ENCODE data around the gene RHBDD1.
A peak's percentile ranks its signal among the peaks of the same experiment; 100 is the strongest.

Gene RHBDD1

GRCh38 chr2:226965376-226965775, 129.5 kb downstream of the RHBDD1 start:
- no peaks in the 10 kb centered on the region for H3K9me2 ChIP-seq (replicated peaks; ENCODE audit: control insufficient read depth, low read length)
- TF ChIP-seq CTCF (IDR thresholded peaks at IDR 0.05; ENCODE audit: low read depth, low read length, poor library complexity, severe bottlenecking) = no peak
- no peak for TF ChIP-seq EZH2phosphoT487 (IDR thresholded peaks at IDR 0.05; ENCODE audit: borderline replicate concordance, low read length)
- no peaks in the 10 kb centered on the region for H3K79me2 ChIP-seq (ENCODE audit: control insufficient read depth, low read length)
- H3K27me3 ChIP-seq (ENCODE audit: control insufficient read depth, low read length) = no peaks in the 10 kb centered on the region
- no peaks in the 10 kb centered on the region for H4K20me1 ChIP-seq (ENCODE audit: control insufficient read depth, insufficient read depth, low read depth, low read length)
- H3K36me3 ChIP-seq (ENCODE audit: control insufficient read depth, low read length) = no peaks in the 10 kb centered on the region
- H3F3A ChIP-seq (ENCODE audit: control insufficient read depth, insufficient read depth) = no peaks in the 10 kb centered on the region
- H3K4me3 ChIP-seq (ENCODE audit: low read length) = no peak overlapping the region
- H3K27ac ChIP-seq (ENCODE audit: low read depth, low read length) = no peak overlapping the region
- no peak overlapping the region for H3K4me2 ChIP-seq (ENCODE audit: low read length)
- peaks cover 19% of the 10 kb centered on the region for H3K4me1 ChIP-seq (ENCODE audit: control insufficient read depth, low read length)
- H3K9me3 ChIP-seq (ENCODE audit: control insufficient read depth, insufficient read depth, low read length) = no peaks in the 10 kb centered on the region

- H3F3A ChIP-seq (ENCODE audit: control insufficient read depth, insufficient read depth) = no peaks in the 10 kb centered on the region
- TF ChIP-seq EZH2phosphoT487 (IDR thresholded peaks at IDR 0.05; ENCODE audit: borderline replicate concordance, low read length) (no peak), CTCF (IDR thresholded peaks at IDR 0.05; ENCODE audit: low read depth, low read length, poor library complexity, severe bottlenecking) (no peak)
- peak overlapping the region; percentile 91 for H3K4me2 ChIP-seq (ENCODE audit: low read length)
- H3K4me1 ChIP-seq (ENCODE audit: control insufficient read depth, low read length) = peaks cover 31% of the 10 kb centered on the region
- peak overlapping the region; percentile 69 for H3K27ac ChIP-seq (ENCODE audit: low read depth, low read length)
- H3K9me3 ChIP-seq (ENCODE audit: control insufficient read depth, insufficient read depth, low read length) = no peaks in the 10 kb centered on the region
- H3K9me2 ChIP-seq (replicated peaks; ENCODE audit: control insufficient read depth, low read length) = no peaks in the 10 kb centered on the region
- no peaks in the 10 kb centered on the region for H4K20me1 ChIP-seq (ENCODE audit: control insufficient read depth, insufficient read depth, low read depth, low read length)
- peak overlapping the region; percentile 63 for H3K4me3 ChIP-seq (ENCODE audit: low read length)
- no peaks in the 10 kb centered on the region for H3K27me3 ChIP-seq (ENCODE audit: control insufficient read depth, low read length)
- no peaks in the 10 kb centered on the region for H3K79me2 ChIP-seq (ENCODE audit: control insufficient read depth, low read length)
- 0 out of 2 replicates have a peak, but pooled peaks cover 3% of the 10 kb centered on the region for H3K36me3 ChIP-seq (ENCODE audit: control insufficient read depth, low read length)
Observed at GRCh38 chr2:226969417-226970080, 133.7 kb downstream of the RHBDD1 start.

GRCh38 chr2:226970362-226970761, 134.5 kb downstream of the RHBDD1 start:
- no peaks in the 10 kb centered on the region for H4K20me1 ChIP-seq (ENCODE audit: control insufficient read depth, insufficient read depth, low read depth, low read length)
- H3F3A ChIP-seq (ENCODE audit: control insufficient read depth, insufficient read depth) = no peaks in the 10 kb centered on the region
- H3K27ac ChIP-seq (ENCODE audit: low read depth, low read length) = peak overlapping the region; percentile 69
- peak overlapping the region; percentile 91 for H3K4me2 ChIP-seq (ENCODE audit: low read length)
- H3K79me2 ChIP-seq (ENCODE audit: control insufficient read depth, low read length) = no peaks in the 10 kb centered on the region
- no peak for TF ChIP-seq EZH2phosphoT487 (IDR thresholded peaks at IDR 0.05; ENCODE audit: borderline replicate concordance, low read length)
- TF ChIP-seq CTCF (IDR thresholded peaks at IDR 0.05; ENCODE audit: low read depth, low read length, poor library complexity, severe bottlenecking) = no peak
- no peaks in the 10 kb centered on the region for H3K27me3 ChIP-seq (ENCODE audit: control insufficient read depth, low read length)
- H3K4me1 ChIP-seq (ENCODE audit: control insufficient read depth, low read length) = peaks cover 31% of the 10 kb centered on the region
- 0 out of 2 replicates have a peak, but pooled peaks cover 3% of the 10 kb centered on the region for H3K36me3 ChIP-seq (ENCODE audit: control insufficient read depth, low read length)
- H3K4me3 ChIP-seq (ENCODE audit: low read length) = peak overlapping the region; percentile 63
- no peaks in the 10 kb centered on the region for H3K9me3 ChIP-seq (ENCODE audit: control insufficient read depth, insufficient read depth, low read length)
- no peaks in the 10 kb centered on the region for H3K9me2 ChIP-seq (replicated peaks; ENCODE audit: control insufficient read depth, low read length)
